SH-SY5Y (cell line): ENCODE measurements around the gene ITGB1.

ENCODE experiments used
- GATA2 ChIP-seq: IDR thresholded peaks from 2 replicates; pipeline ENCODE4 v1.6.1; 2011; ENCODE audit warnings: mild to moderate bottlenecking, low read depth, low read length
- GATA3 ChIP-seq: IDR thresholded peaks from 2 replicates; pipeline ENCODE4 v1.6.1; 2011; ENCODE audit warnings: low read depth, mild to moderate bottlenecking, low read length, moderate library complexity

DNA sequence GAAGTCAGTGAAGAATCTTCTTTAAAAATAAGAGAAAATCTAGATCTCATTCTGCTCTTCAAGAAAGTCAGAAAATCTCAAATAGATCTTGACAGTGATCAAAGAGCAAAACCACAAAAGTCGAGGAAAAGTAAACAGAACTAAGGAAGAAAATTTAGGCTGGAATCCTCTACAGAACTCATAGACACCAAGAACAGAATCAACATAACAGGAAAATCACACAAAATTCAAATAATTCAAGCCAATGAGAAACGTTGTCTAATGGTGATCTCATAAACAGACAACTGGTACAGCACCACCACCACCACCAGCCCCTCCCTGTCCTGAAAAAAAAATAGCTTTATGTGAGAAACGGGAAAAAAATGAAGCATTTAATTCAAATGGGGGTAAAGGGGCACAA lies 6.9 kb downstream of the ITGB1 start:
- TF ChIP-seq GATA2 = no peak
- no peak for TF ChIP-seq GATA3
